Loucy (cell line): Measurements from ENCODE around the gene FCHO1.

Experiments used
- H2AFZ ChIP-seq: fragments of 200-600 bp; sonication (generic); 2 replicates; pipeline ENCODE4 v1.6.0; 2016; ENCODE audit warnings: antibody characterized with exemption, mild to moderate bottlenecking, low read length, moderate library complexity
- H3F3A ChIP-seq: fragments of 200-600 bp; 2 replicates; pipeline ENCODE4 v1.6.0; 2016; ENCODE audit warnings: antibody characterized with exemption, low read depth, mild to moderate bottlenecking
- H3K27me3 ChIP-seq: fragments of 200-600 bp; sonication (generic); 2 replicates; pipeline ENCODE4 v1.6.1; 2014; ENCODE audit warnings: low read length, mild to moderate bottlenecking; ENCODE audit not compliant: insufficient read depth, poor library complexity, severe bottlenecking
- H3K36me3 ChIP-seq: fragments of 200-600 bp; sonication (generic); 2 replicates; pipeline ENCODE4 v1.6.1; 2016; ENCODE audit warnings: low read length; ENCODE audit not compliant: insufficient read depth
- H3K4me1 ChIP-seq: fragments of 200-600 bp; sonication (generic); 2 replicates; pipeline ENCODE4 v1.5.1; 2014; ENCODE audit warnings: low read length, mild to moderate bottlenecking; ENCODE audit not compliant: insufficient read depth, poor library complexity, severe bottlenecking
- H3K4me2 ChIP-seq: fragments of 200-600 bp; sonication (generic); 2 replicates; pipeline ENCODE4 v1.6.0; 2014; ENCODE audit warnings: antibody characterized with exemption, low read length, low read depth, mild to moderate bottlenecking; ENCODE audit not compliant: poor library complexity, severe bottlenecking
- H3K4me3 ChIP-seq: fragments of 200-600 bp; sonication (generic); 2 replicates; pipeline ENCODE4 v1.5.1; 2014; ENCODE audit warnings: low read length, mild to moderate bottlenecking, mixed read lengths; ENCODE audit not compliant: poor library complexity, severe bottlenecking
- H3K79me2 ChIP-seq: fragments of 200-600 bp; sonication (generic); 2 replicates; pipeline ENCODE4 v1.6.1; 2014; ENCODE audit warnings: low read length; ENCODE audit not compliant: insufficient read depth
- H3K9ac ChIP-seq: fragments of 200-600 bp; sonication (generic); 2 replicates; pipeline ENCODE4 v1.6.0; 2014; ENCODE audit warnings: mild to moderate bottlenecking, low read depth, low read length, moderate library complexity; ENCODE audit not compliant: poor library complexity, severe bottlenecking
- H3K9me2 ChIP-seq: fragments of 200-600 bp; sonication (generic); replicated peaks from 2 replicates; pipeline ENCODE4 v1.6.1; 2016; ENCODE audit warnings: low read depth, low read length, mixed read lengths
- H3K9me3 ChIP-seq: fragments of 200-600 bp; sonication (generic); 2 replicates; pipeline ENCODE4 v1.6.1; 2014; ENCODE audit warnings: mild to moderate bottlenecking, antibody characterized with exemption, low read length, low read depth; ENCODE audit not compliant: insufficient read depth
- H4K20me1 ChIP-seq: fragments of 200-600 bp; sonication (generic); 2 replicates; pipeline ENCODE4 v1.6.0; 2014; ENCODE audit warnings: antibody characterized with exemption, low read length, mild to moderate bottlenecking; ENCODE audit not compliant: insufficient read depth, poor library complexity, severe bottlenecking
- EZH2phosphoT487 ChIP-seq: fragments of 200-600 bp; IDR thresholded peaks from 2 replicates; pipeline ENCODE4 v1.6.1; 2018; ENCODE audit warnings: antibody characterized with exemption, mild to moderate bottlenecking, moderate library complexity, borderline replicate concordance
- TF ChIP-seq, protein P1 (sequence below): fragments of 200-600 bp; sonication (generic); conservative IDR thresholded peaks from 2 replicates; pipeline ENCODE4 v1.5.1; 2014; ENCODE audit warnings: mild to moderate bottlenecking, antibody characterized with exemption, low read length

FCHO1 gene

DNA sequence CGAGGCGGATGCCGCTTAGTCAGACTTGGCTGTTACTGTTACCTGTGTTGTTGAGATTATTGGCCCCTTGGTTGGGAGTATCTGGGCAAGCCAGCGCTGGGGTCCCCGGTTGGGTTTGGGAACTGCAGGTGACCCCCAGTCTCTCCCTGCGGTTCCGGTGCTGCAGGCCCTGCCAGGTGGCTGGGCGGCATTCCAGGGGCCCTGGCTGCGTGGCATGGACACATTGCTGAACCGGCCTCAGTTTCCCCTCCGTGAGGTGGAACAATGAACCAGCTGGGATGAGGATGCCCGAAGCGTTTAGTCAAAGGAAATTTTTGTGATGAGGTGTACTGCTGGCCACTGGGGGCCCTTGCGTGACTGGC, 44.2 kb downstream of the FCHO1 start:
- peaks cover 13% of the 10 kb centered on the region for H3F3A ChIP-seq
- no peak overlapping the region for H2AFZ ChIP-seq
- no peaks in the 10 kb centered on the region for H3K79me2 ChIP-seq
- TF ChIP-seq EZH2phosphoT487: no peak
- TF ChIP-seq, protein P1, sequence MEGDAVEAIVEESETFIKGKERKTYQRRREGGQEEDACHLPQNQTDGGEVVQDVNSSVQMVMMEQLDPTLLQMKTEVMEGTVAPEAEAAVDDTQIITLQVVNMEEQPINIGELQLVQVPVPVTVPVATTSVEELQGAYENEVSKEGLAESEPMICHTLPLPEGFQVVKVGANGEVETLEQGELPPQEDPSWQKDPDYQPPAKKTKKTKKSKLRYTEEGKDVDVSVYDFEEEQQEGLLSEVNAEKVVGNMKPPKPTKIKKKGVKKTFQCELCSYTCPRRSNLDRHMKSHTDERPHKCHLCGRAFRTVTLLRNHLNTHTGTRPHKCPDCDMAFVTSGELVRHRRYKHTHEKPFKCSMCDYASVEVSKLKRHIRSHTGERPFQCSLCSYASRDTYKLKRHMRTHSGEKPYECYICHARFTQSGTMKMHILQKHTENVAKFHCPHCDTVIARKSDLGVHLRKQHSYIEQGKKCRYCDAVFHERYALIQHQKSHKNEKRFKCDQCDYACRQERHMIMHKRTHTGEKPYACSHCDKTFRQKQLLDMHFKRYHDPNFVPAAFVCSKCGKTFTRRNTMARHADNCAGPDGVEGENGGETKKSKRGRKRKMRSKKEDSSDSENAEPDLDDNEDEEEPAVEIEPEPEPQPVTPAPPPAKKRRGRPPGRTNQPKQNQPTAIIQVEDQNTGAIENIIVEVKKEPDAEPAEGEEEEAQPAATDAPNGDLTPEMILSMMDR: no peak
- H3K9me2 ChIP-seq: no peaks in the 10 kb centered on the region
- H3K4me3 ChIP-seq: no peak overlapping the region
- peaks cover 34% of the 10 kb centered on the region for H3K4me1 ChIP-seq
- no peak overlapping the region for H3K4me2 ChIP-seq
- no peaks in the 10 kb centered on the region for H3K27me3 ChIP-seq
- H3K9ac ChIP-seq: no peak overlapping the region
- H4K20me1 ChIP-seq: no peaks in the 10 kb centered on the region
- H3K9me3 ChIP-seq: no peaks in the 10 kb centered on the region
- no peaks in the 10 kb centered on the region for H3K36me3 ChIP-seq

DNA sequence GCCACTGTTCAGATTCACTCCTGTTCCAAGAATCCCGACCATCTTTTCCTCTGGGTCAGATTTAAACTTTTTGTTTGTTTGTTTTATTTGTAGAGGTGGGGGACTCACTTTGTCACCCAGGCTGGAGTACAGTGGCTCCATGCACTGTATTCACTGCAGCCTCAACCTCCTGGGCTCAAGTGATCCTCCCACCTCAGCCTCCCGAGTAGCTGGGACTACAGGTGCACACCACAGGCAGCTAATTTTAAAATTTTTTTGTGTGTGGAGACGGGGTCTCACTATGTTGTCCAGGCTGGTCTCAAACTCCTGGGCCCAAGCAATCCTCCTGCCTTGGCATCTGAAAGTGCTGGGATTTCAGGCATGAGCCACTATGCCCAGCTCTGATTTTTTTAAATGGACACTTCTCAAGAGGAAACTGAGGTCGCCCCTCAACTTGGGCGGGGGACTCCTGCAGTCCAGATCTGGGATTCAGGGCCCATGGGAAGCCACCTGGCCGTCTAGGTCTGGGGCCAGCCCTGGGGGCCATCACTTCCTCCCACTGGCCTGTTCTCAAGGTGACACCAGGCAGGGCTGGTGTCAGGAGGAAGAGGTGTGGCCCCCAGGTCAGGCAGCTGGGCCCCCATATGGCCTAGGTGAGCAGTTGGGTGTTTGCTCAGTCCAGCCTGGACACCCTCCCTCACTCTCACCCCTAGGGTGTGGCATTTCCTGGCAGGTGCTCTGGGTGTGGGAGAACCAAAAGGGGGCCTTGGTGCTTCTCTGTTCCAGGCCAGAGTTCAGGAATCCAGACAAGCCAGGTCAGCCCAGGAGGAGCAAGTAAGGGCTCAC, 44.9 kb downstream of the FCHO1 start:
- Histone ChIP-seq H3K4me3 (no peak overlapping the region), H4K20me1 (no peaks in the 10 kb centered on the region), H3K27me3 (no peaks in the 10 kb centered on the region), H3F3A (peaks cover 8% of the 10 kb centered on the region), H3K36me3 (no peaks in the 10 kb centered on the region), H3K79me2 (no peaks in the 10 kb centered on the region), H3K9me3 (no peaks in the 10 kb centered on the region), H3K4me2 (no peak overlapping the region), H3K9ac (no peak overlapping the region), H3K9me2 (no peaks in the 10 kb centered on the region), H3K4me1 (peaks cover 26% of the 10 kb centered on the region), H2AFZ (no peak overlapping the region)
- TF ChIP-seq EZH2phosphoT487: no peak
- TF ChIP-seq, protein P1: no peak

DNA sequence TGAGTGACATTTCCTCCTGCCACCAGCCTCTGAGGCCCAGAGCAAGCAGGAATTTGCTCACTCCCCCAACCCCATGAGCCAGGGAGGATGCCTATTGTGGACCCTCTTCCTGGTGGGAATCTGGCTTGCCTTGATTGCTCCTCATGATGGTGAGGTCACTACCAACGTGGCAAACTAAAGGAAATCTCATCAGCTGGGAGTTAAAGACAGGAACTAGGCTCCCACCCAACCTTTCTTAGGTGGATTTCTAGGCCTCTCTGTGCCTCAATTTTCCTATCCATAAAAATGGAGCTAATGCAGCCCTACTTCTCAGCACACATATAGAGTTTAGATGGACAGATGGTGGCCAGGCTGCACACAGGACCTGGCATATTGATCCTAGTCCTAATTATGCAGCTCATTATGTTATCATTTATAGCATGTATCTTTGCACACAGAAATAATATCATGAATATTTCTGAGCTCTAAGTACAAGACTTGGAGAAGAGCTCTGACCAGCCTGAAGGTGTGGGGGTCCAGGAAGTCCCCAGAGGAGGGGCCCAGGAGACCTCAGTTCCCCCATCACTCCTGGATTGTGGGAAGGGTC, 45.7 kb downstream of the FCHO1 start:
- Histone ChIP-seq H3F3A (peaks cover 3% of the 10 kb centered on the region; the same call in 1 of the 2 replicates), H2AFZ (no peak overlapping the region)
- TF ChIP-seq, protein P1: no peak
- TF ChIP-seq EZH2phosphoT487: no peak

More for the DNA sequence above, 45.7 kb downstream of the FCHO1 start:
- Histone ChIP-seq H3K4me3 (no peak overlapping the region), H3K9ac (no peak overlapping the region), H3K9me3 (no peaks in the 10 kb centered on the region), H3K79me2 (no peaks in the 10 kb centered on the region), H3K9me2 (no peaks in the 10 kb centered on the region), H4K20me1 (no peaks in the 10 kb centered on the region), H3K36me3 (no peaks in the 10 kb centered on the region), H3K4me2 (no peak overlapping the region), H3K4me1 (peaks cover 19% of the 10 kb centered on the region), H3K27me3 (no peaks in the 10 kb centered on the region)
